Effector CD4-positive, alpha-beta T cell (primary cell): ENCODE results near the gene BOC.

Experiments
- DNase-seq: peaks from one replicate; pipeline ENCODE4 v3.0.0-alpha.2; 2020

The BOC gene

DNA sequence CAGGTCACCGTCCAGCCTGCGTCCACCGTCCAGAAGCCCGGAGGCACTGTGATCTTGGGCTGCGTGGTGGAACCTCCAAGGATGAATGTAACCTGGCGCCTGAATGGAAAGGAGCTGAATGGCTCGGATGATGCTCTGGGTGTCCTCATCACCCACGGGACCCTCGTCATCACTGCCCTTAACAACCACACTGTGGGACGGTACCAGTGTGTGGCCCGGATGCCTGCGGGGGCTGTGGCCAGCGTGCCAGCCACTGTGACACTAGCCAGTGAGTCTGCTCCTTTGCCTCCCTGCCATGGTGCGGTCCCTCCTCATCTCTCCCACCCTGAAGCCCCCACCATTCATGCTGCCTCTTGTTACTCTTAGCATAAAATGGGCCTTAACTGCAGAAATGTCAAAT lies 39.2 kb downstream of the BOC start:
- no peak for DNase-seq

DNA sequence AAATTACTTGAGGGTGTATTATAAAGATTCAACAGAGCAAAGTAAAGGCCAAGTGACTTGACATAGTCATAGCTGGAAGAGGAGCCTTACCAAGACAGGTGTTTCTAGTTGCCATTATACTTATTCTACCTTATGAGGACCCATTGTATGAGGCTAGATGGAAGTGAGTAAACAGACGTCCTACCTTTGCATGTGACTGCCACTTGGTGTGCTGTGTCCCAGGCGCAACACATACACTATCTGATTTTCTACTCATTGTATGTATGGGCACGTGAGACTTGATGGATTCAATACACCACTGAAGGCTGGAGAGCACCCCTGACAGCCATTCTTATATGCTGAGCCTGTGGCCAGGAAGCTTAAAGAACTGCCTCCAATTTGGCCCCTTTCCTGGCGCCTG lies 40.5 kb downstream of the BOC start:
- DNase-seq = no peak

GRCh38 chr3:113252553-113252952 lies 41.2 kb downstream of the BOC start:
- DNase-seq = no peak

- DNase-seq = no peak
Observed at GRCh38 chr3:113253702-113254101, 42.3 kb downstream of the BOC start.

DNA sequence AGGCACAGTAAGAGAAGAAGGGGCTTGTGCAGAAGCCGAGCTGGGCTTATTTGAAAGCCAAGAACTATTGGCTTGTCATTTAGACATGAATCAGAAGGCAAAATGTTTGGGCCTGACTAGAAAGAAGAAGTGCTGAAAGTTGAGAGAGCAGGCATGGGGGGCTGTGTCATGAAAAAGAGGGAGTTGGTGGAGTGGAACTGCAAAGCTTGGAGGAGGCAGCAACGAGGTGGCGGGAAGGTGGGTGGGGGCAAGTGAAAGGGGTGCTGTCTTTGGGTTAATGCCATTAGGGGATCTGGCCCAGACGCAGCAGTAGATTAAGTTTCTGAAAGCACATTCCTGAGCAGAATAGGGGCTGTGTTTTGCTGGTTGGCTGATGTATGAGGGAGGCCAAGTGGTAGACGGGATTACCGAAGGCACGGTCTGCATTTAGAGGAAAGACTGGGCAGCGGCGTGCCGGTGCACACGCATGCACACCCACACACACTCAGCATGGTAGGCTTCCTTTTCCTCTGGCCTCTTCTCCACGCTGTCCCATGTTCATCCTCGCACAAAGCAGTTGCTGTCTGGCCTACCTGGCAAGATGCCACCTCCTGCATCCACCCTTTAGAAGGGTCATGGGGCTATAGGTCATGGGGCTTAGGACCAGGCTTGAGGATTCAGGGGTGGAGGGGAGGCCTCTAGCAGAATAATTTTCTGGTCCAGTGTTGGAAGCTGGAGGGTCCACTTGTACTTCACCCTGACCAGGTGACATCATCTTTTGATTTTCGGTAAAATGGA lies 43.0 kb downstream of the BOC start:
- DNase-seq = no peak

DNA sequence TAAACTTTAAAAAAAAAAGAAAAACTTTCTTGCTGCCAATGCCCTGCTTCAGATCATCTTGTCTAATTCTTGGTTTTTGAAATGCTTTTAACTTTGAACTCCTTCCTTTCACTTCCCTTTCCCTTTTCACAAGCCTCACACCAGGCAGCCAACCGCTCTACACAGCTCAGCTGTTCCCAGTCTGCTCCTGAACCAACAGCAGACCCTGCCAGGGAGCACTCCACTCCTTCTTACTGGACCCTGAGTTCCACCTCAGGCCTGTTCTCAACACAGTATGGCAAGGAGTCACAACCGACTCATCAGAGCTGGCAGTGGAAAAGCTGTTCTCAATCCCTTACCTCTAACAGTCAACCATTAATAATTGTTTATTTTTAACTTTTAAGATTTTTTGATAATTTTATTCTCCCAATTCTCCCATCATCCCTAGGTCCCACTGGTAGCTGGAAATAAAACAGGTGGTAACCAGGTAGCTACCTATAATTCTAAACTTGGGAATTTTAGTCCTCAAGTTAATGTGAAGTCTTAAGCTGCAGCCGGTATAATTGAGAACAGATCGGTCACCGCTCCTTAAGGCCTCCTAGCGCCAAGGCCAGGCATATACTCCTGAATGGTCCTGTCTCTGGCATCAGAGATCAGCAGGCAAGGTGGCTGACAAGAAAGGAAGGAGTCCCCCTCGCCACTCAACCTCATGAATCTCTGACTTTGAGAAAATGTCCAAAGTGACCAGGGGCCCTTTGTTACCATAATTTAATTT lies 43.9 kb downstream of the BOC start:
- no peak for DNase-seq

DNA sequence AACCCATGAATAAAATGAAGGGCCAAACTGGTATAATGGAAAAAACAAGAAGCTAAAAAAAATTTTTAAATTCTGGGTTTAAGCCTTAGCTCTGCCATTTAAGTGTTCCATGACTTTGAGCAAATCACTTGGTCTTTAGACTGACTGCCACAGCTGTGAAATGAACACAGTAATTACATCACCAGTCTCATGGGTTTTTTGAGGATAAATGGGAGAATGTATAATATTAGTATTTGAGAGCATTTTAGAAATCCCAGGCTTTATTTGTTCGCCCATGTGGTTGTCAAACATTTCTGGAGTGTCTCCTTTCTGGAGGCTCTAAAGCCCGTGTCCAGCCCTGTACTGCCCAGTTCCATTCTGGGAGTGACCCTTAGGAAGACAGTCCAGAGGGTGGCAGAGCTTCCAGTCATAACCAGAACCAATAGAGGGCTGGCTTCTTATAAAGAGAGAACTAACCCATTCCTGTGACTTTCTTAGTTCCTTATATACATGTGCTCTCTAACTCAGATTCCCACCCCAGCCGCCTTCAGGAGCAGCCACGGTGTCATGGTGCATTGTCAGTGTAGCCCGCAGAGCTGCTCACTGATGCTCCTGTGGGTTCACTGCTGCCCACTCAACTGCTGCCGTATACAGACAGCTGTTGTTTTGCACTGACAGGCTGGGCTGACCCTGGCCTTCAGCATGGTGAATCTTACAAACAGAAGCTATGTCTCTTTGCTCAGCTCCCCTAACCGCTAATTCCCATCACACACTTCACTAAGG lies 44.7 kb downstream of the BOC start:
- DNase-seq = no peak

DNA sequence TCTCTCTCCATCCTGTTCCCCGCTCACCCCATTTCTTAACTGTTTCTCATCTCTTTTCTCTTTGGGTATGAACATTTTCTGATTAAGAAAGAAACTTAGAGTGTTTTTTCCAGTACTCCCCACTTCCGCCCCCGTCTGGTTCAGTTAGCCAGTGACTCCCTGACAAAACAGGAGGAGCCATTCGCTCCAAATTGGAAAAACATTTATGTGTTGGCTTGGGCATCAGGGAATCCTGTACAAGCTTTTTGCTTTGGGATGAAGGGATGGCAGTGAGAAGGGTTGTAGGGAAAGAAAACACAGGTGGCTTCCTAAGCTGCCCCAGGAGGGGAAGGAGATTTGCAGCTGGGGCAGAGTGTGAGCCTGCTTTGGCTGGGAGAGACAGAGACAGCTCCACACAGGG lies 47.0 kb downstream of the BOC start:
- DNase-seq = no peak

DNA sequence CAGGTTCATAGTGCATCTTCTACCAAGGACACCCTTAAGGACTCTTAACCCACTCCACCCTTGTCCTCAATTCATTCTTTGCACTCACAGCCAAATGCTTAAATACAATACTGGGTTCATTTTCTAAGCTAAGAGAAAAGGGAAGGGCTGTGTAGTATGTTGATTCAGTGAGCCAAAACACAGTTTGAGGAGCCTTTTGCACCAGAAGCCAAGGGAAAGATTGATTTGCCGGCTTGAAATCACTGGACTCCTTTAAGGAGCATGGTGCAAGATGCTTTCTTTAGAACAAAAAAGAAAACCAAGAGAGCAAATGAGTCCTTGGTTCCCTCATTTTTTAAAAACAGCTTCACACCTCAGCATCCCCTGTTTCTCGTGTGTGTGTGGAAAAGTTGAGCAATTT lies 47.8 kb downstream of the BOC start:
- no peak for DNase-seq

DNA sequence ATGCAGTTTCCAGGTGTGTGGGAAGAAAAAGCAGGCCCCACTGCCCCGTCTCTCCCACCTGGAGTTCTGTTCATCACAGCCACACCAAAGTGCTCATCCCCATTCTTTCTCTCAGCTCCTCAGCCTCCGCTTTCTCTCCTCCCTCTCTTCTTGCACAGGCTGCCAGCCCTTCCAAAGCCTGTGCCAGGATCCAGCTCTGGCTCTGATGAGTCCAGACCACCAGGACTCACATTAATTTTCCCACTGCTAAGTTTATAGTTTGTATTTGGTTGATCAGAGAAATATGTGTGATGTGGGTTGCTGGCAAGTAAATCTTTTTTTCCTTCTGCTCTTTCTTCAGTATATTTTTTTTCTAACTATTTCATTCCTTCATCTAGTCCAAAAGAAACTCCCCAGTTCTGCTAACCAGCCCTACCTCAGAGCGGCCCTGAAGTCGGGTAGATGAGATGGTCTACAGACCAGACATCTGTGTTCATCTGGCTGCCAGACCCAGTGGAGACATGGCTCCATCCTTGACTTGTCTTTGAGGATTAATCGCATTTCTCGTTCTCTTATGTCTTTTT lies 49.8 kb downstream of the BOC start:
- no peak for DNase-seq

DNA sequence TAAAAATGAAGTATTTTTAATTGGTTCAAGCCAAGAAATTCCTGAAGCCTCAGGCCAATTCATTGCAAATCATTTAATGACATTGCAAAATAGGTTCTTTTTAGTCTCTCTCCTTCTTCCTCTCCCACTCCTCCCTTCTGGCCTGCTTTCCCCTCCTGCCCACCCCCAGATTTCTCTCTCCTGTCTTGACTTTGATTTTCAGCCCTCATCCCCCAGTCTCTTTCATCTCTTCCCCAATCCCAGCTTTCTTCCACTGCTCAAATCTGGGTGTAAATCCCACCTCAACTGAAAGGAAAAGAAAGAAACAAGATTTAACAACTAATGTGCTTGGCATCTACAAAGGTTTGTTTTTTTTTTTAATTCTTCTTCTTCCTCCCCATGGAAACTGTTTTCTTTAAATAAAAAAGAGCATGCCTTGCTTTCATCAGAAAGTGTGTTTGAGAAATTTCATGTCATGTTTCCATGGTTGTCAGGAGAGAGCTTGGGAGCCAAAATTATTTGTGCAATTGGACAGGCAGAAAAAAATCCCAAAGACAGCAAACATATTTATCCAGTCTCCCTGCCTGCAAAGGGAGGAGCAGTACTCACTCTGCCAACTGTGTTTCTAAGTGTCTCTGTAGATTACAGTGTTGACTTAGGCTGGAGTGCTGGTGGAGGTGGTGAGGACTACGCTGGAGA lies 50.4 kb downstream of the BOC start:
- DNase-seq = no peak

DNA sequence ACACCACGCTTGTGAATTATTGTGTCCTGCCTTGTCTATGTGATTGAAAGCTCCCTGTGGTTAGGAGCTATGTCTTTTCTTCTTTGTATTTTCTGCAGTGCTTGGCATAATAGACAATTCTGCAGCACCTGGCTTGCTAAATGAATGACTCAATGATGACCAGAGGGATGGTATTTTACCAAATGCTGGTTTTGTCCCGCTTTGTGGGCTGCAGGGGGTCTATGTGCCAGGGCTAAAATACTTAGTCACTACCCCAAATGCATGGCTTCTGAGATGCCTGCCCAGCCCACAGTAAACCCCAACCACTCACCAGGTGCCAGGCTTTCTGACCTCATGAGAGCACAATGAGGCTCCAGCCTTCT lies 50.9 kb downstream of the BOC start:
- DNase-seq = no peak

GRCh38 chr3:113263020-113263419 lies 51.7 kb downstream of the BOC start:
- no peak for DNase-seq

GRCh38 chr3:113263778-113264177 lies 52.4 kb downstream of the BOC start:
- DNase-seq = no peak

GRCh38 chr3:113264283-113265131 lies 53.1 kb downstream of the BOC start:
- no peak for DNase-seq

DNA sequence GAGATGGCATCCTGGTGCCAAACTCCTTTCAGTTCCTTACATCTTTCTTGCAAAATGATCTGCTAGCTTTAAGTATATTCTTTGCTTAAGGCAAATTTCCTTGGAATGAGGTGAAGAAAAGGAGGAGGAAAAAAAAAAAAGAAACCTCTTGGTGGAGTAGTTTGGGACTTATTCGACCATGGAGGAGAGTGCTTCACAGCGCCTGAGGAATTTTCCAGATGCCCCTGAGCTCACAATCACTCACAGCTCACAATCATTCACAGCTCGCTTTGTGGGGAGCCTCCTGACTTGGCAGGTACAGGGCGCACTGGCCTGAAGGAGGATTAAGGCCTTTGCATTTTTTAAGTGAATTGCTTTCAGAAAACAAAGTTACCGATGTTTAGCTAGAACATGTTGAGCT lies 53.9 kb downstream of the BOC start:
- no peak for DNase-seq

DNA sequence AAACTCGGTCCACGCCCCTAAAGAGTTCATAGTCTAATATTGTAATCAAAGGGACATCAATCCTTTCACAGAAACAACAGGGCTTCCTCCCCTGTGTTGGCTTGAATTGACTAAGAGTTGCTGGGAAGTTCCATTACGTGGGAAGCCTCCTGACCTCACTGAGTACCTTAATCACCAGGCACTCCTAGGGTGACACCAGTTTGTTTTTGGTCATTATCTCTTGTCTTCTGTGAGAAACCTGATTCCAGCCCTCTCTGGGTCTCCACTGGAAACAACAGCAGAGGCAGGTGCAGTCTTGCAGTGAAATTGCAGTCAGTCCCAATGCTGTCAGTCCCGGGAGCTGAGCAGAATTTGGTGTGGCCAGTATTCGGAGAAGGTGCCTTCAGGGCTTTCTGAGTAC lies 55.4 kb downstream of the BOC start:
- DNase-seq = no peak

GRCh38 chr3:113268311-113268710 lies 57.0 kb downstream of the BOC start:
- DNase-seq = no peak

- no peak for DNase-seq
Observed at GRCh38 chr3:113268942-113269341, 57.6 kb downstream of the BOC start.

- no peak for DNase-seq
Observed at GRCh38 chr3:113269661-113270060, 58.3 kb downstream of the BOC start.

- DNase-seq = no peak
Observed at GRCh38 chr3:113270068-113270467, 58.7 kb downstream of the BOC start.

- no peak for DNase-seq
Observed at GRCh38 chr3:113270786-113271185, 59.4 kb downstream of the BOC start.
